H4 (cell line): ENCODE data around the gene ARHGEF16. TPM values are rescaled to one million over a fixed set of nuclear protein-coding genes. Genes with fewer than 3 reads are reported as not detected.

Experiments
- DNase-seq: peaks from one replicate; pipeline ENCODE4 v3.0.0-alpha.2; 2015; ENCODE audit warnings: low spot score
- total RNA-seq: library from RNA; depleted of rRNA; stranded (reverse); fragments of >200 nt; shearing (Covaris generic); gene quantifications from 2 replicates; pipeline ENCODE4 v1.2.3, GENCODE V29; 2014

Gene ARHGEF16
- total RNA-seq, 1 experiment from 2014 or later: 0.97 TPM

GRCh38 chr1:3422638-3423037, 31.8 kb upstream of the ARHGEF16 start:
- no peak for DNase-seq

- no peak for DNase-seq
These were observed 31.1 kb upstream of the ARHGEF16 start for GRCh38 chr1:3423245-3423829.

- no peak for DNase-seq
These were observed 30.4 kb upstream of the ARHGEF16 start for GRCh38 chr1:3423896-3424611.

GRCh38 chr1:3425486-3426215, 28.8 kb upstream of the ARHGEF16 start:
- DNase-seq: no peak

- no peak for DNase-seq
These were observed 27.4 kb upstream of the ARHGEF16 start for GRCh38 chr1:3426956-3427535.

- no peak for DNase-seq
These were observed 26.5 kb upstream of the ARHGEF16 start for GRCh38 chr1:3427711-3428704.

- no peak for DNase-seq
These were observed 25.6 kb upstream of the ARHGEF16 start for GRCh38 chr1:3428899-3429298.

- no peak for DNase-seq
These were observed 25.1 kb upstream of the ARHGEF16 start for GRCh38 chr1:3429320-3429719.

GRCh38 chr1:3429766-3430165, 24.7 kb upstream of the ARHGEF16 start:
- DNase-seq: no peak

GRCh38 chr1:3430406-3430805, 24.1 kb upstream of the ARHGEF16 start:
- no peak for DNase-seq

GRCh38 chr1:3430820-3431219, 23.6 kb upstream of the ARHGEF16 start:
- DNase-seq: no peak

GRCh38 chr1:3431266-3431665, 23.2 kb upstream of the ARHGEF16 start:
- DNase-seq: no peak

GRCh38 chr1:3431686-3432085, 22.8 kb upstream of the ARHGEF16 start:
- no peak for DNase-seq

GRCh38 chr1:3432306-3432705, 22.2 kb upstream of the ARHGEF16 start:
- DNase-seq: no peak

GRCh38 chr1:3433076-3433475, 21.4 kb upstream of the ARHGEF16 start:
- no peak for DNase-seq

GRCh38 chr1:3433596-3434320, 20.7 kb upstream of the ARHGEF16 start:
- DNase-seq: no peak

GRCh38 chr1:3434406-3435110, 19.9 kb upstream of the ARHGEF16 start:
- DNase-seq: no peak

- DNase-seq: no peak
These were observed 18.8 kb upstream of the ARHGEF16 start for GRCh38 chr1:3435666-3436065.

- no peak for DNase-seq
These were observed 18.0 kb upstream of the ARHGEF16 start for GRCh38 chr1:3436451-3436850.

GRCh38 chr1:3436901-3437300, 17.6 kb upstream of the ARHGEF16 start:
- DNase-seq: no peak
